Measurements from ENCODE around the gene CFAP54.

CFAP54 gene

DNA sequence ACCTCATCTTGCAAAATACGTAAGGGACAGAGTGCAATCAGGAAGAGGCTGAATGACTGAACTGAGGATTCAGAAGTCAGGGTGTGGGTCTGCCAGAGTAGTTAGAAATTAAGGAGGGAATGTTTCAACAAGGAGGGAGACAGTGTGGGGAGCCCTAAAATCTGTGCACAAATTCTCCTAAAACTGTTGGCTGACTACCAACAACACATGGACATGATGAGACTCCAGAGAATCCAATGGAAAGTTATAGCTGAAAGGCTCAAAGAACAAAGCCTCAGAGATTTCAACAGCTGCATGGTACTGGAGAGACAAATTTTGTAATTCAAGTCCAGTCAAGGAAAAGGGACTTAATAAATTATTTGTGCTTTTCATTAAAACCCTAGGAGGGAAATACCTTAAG is 381.6 kb downstream of the CFAP54 start:
- H3K4me3 ChIP-seq (ENCODE audit: low read depth, low read length): no peak overlapping the region
- TF ChIP-seq, protein P1, sequence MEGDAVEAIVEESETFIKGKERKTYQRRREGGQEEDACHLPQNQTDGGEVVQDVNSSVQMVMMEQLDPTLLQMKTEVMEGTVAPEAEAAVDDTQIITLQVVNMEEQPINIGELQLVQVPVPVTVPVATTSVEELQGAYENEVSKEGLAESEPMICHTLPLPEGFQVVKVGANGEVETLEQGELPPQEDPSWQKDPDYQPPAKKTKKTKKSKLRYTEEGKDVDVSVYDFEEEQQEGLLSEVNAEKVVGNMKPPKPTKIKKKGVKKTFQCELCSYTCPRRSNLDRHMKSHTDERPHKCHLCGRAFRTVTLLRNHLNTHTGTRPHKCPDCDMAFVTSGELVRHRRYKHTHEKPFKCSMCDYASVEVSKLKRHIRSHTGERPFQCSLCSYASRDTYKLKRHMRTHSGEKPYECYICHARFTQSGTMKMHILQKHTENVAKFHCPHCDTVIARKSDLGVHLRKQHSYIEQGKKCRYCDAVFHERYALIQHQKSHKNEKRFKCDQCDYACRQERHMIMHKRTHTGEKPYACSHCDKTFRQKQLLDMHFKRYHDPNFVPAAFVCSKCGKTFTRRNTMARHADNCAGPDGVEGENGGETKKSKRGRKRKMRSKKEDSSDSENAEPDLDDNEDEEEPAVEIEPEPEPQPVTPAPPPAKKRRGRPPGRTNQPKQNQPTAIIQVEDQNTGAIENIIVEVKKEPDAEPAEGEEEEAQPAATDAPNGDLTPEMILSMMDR (IDR thresholded peaks at IDR 0.05; ENCODE audit: low read depth, low read length): no peak

DNA sequence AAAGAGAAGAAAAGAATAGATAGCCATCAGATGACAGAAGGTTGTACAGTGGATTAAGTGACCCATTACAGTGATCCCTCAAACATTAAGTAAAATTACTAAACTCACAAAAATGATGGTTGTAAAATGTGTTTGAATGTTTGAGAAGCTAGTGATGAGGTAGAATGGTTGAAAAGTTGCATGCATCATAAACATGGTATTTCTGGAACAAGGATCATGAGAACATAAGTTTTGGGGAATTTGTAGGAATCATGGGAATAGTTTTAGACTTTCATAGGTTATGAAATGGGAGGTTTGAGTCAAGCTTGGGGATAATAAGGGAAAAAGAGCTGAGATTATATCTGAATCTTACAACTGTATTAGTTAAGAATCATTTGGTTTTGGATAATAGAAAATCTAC is 383.6 kb downstream of the CFAP54 start:
- H3K4me3 ChIP-seq (ENCODE audit: low read depth, low read length): no peak overlapping the region
- TF ChIP-seq, protein P1 (IDR thresholded peaks at IDR 0.05; ENCODE audit: low read depth, low read length): no peak

DNA sequence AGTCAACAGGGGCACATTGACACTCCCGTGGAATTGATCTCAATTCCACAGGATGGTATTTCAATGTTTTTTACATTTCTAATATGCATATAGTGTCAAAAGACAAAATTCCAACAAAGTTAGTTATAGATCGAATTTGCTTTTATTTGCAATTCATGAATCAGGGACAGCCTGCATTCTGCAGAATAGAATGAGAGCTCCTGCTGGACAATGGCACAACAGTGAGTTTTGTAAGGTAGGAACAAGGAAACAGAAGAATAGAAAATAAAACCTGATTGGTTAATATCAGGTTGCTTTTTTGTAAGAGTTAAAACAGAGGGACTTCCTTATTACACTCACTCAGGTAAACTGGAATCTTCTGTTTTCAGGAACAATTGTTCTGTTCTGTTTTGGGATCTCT is 384.8 kb downstream of the CFAP54 start:
- TF ChIP-seq, protein P1 (IDR thresholded peaks at IDR 0.05; ENCODE audit: low read depth, low read length): no peak
- H3K4me3 ChIP-seq (ENCODE audit: low read depth, low read length): no peak overlapping the region

DNA sequence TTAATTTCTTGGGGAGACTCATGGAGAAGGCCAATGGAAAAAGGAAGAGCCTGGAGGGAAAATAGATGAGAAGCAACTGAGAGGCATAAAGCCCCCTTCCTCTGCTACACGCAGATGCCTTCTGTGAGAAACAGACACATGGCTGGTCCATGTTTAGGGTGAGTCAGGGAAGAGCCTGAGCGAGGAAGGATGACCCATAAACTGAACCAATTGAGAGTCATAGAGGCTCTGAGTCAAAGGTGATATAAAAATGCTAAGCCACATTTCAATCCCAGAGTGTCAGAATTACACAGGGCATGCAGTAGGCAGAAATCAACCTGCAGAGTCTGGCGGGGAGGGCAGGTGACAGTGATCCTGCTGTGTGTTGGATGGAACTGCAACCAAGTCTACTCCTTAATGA is 387.6 kb downstream of the CFAP54 start:
- no peak overlapping the region for H3K4me3 ChIP-seq (ENCODE audit: low read depth, low read length)
- TF ChIP-seq, protein P1 (IDR thresholded peaks at IDR 0.05; ENCODE audit: low read depth, low read length): no peak

DNA sequence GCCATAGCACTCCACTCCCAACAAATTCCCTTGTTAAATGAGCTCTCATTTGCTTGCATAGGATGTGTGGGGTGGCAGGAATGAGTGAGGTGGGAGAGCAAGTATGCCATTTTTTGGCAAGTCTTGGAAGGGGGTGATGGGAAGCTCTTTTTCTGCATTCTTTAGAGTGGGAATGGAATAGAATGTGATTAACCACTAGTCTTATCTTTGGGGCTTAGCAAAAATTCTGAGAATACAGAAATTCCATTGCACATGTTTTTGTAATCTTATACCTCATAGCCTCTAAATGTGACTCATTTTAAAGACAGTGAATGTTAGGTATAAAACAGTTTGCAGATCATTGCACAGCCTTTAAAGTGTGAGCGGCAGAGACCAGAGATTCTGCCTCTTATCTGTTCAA is 389.3 kb downstream of the CFAP54 start:
- H3K4me3 ChIP-seq (ENCODE audit: low read depth, low read length): no peak overlapping the region
- TF ChIP-seq, protein P1 (IDR thresholded peaks at IDR 0.05; ENCODE audit: low read depth, low read length): no peak

DNA sequence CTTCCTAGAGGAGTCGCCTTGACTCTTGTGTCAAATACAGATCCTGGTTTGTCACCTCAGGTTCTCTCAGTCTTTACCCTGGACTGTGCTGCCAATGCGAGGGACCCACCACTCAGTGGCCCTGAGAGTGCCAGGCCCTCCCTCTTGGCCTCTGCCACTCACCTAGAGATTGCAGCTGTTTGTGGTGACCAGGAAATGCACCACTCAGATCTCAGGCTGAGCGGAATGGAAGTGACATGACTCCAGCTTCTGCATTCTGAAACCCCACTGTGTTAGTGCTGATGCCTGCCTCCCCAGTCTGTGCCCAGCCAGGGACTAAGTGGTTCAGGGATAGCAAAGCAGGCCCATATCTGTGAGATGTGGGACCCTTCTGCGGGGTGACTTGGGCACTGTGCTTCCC is 389.9 kb downstream of the CFAP54 start:
- H3K4me3 ChIP-seq (ENCODE audit: low read depth, low read length): no peak overlapping the region
- TF ChIP-seq, protein P1 (IDR thresholded peaks at IDR 0.05; ENCODE audit: low read depth, low read length): no peak

DNA sequence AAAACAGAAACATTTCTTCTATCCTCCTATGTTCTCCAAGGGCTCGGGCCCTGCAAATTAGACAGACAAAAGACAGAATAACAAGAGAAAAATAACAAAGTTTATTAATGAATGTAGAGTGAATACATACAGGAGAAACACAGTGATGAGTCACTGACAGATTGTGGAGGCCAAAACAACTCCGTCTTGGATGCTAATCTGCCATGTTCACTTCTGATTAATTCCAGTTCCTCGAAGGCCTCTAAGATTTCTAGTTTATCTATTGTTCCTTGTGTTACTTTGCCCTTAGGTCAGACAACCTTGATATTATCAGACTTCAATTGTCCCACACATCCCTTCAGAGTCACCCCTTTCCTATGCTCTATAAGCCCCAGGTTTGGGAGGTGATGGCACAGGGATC is 390.8 kb downstream of the CFAP54 start:
- no peak overlapping the region for H3K4me3 ChIP-seq (ENCODE audit: low read depth, low read length)
- TF ChIP-seq, protein P1 (IDR thresholded peaks at IDR 0.05; ENCODE audit: low read depth, low read length): no peak

Measured in WI38 (cell line).